HL-60 (cell line): ENCODE data around the gene PEX26.

Experiments
- CTCF ChIP-seq: IDR thresholded peaks from one replicate; pipeline ENCODE4 v1.5.1; 2011; ENCODE audit warnings: low read length, control low read depth, inconsistent platforms; ENCODE audit not compliant: insufficient read depth
- GABPA ChIP-seq: IDR thresholded peaks from 2 replicates; pipeline ENCODE4 v1.6.1; 2012; ENCODE audit warnings: low read depth
- POLR2AphosphoS5 ChIP-seq: IDR thresholded peaks from 2 replicates; pipeline ENCODE4 v1.6.1; 2012; ENCODE audit warnings: low read depth
- REST ChIP-seq: IDR thresholded peaks from 2 replicates; pipeline ENCODE4 v1.6.1; 2012; ENCODE audit warnings: low read depth; ENCODE audit not compliant: insufficient replicate concordance

- TF ChIP-seq CTCF (no peak), POLR2AphosphoS5 (no peak), REST (no peak), GABPA (no peak)
These were observed 17.8 kb upstream of the PEX26 start for GRCh38 chr22:18059991-18060390.
